ENCODE results near the gene HCN3. TPM values are rescaled to one million over a fixed set of nuclear protein-coding genes. Genes with fewer than 3 reads are reported as not detected.

The HCN3 gene
- total and polyA plus RNA-seq, 2 of the 8 experiments (the other 6 are each of a cell fraction or from before 2014, with no cell fraction given) = 6.4 to 7.3 TPM

DNA sequence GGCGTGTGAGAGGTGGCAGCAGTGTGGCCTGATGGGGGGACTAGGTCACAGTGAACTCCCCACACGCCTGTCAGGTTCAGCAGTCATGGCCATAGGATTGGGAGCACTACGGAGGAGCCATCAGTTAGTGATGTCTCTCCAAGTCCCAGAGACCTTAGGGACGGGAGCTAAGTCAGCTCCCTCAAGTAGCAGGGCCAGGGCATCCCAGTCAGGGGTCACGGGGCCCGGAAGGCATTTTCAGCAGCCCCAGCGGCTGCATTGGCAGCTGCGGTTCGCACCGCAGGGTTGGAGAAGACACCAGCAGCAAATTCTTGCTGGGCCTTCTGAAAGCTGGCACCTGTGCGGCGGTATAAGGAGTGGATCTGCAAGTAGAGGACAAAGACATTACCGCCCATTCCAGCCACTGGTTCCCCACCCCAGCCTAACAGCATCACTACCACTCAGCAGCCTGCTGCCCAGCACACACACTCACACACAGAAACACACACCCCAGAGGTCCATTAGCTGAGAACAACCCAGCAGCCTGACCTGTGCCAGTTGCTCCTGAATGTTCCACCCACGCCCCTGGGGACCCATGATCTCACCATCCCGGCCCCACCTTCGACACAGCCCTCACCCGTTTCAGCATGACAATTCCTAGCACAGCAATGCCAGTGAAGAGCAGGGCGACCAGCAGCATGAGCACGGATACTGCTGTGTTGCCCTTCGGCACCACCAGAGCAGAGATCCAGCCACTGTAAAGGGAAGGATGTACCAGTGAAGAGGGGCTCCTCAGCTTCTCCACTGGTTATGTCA is 21.0 kb upstream of the HCN3 start:
- H2AFZ ChIP-seq (ENCODE audit: low read length) = no peak overlapping the region
- no peak overlapping the region for H3K56ac ChIP-seq (replicated peaks; ENCODE audit: insufficient read length, low read depth, low read length)
- CTCF ChIA-PET (ENCODE audit: partially characterized antibody) = interaction anchor here (0.8 to 15.2 kb wide), 7 partner anchors 9 to 66 kb away, joined by 3 to 227 read pairs (median 5); partner anchors contain the start of genes CLK2, FDPS and RUSC1
- peaks cover 12% of the 10 kb centered on the region; the same call in 1 of the 2 replicates for H3K23me2 ChIP-seq (ENCODE audit: low read depth, low read length)
- H3K14ac ChIP-seq (ENCODE audit: insufficient read length) = no peak overlapping the region
- H2BK120ac ChIP-seq (replicated peaks; ENCODE audit: low read depth, low read length) = no peak overlapping the region
- peak in 1 of 2 experiments; percentile 48 for DNase-seq (ENCODE audit: low read depth in 1 of 2, low spot score in 2 of 2)
- no peak overlapping the region for H3K27ac ChIP-seq (ENCODE audit: low read depth, low read length)
- H4K5ac ChIP-seq (ENCODE audit: insufficient read length, low read depth, low read length) = no peak overlapping the region
- no peak overlapping the region; the same call in 1 of the 2 replicates for H2BK15ac ChIP-seq (ENCODE audit: low read length)
- no peak overlapping the region for H2AK5ac ChIP-seq (ENCODE audit: low read depth, low read length)
- no peaks in the 10 kb centered on the region for H3K27me3 ChIP-seq (replicated peaks in 1 of 4; ENCODE audit: control insufficient read depth in 3 of 4, extremely low read depth in 1 of 4, insufficient read depth in 3 of 4, low read length in 3 of 4)
- no peak overlapping the region; a peak in 1 of 7 replicates for H3K9ac ChIP-seq (replicated peaks in 1 of 4; ENCODE audit: extremely low read depth in 1 of 4, low read depth in 3 of 4, low read length in 3 of 4)
- POLR2A ChIA-PET (ENCODE audit: partially characterized antibody) = interaction anchor here (0.5 to 3.0 kb wide), 13 partner anchors 9 to 1421 kb away, joined by 3 to 19 read pairs (median 6); partner anchors contain the start of genes CLK2, HCN3, MTX1 and RUSC1
- no peak for FAIRE-seq
- H3K4me2 ChIP-seq (ENCODE audit: insufficient read depth in 1 of 2, low read depth in 2 of 2, low read length in 2 of 2) = peak overlapping the region; percentile 79 to 88
- H3K18ac ChIP-seq (ENCODE audit: extremely low read depth, low read length) = no peak overlapping the region
- no peak overlapping the region for H2BK20ac ChIP-seq (ENCODE audit: low read length)
- H3K79me2 ChIP-seq (ENCODE audit: control insufficient read depth in 1 of 2, insufficient read depth in 2 of 2, low read length in 2 of 2) = peaks cover 0 to 14% of the 10 kb centered on the region in 2 experiments; a peak in 1 of 4 replicates
- peaks cover 3% of the 10 kb centered on the region; the same call in 1 of the 2 replicates for H3K79me1 ChIP-seq (ENCODE audit: low read depth, low read length)
- no peaks in the 10 kb centered on the region for H3K9me3 ChIP-seq (ENCODE audit: insufficient read depth in 2 of 2, low read depth in 1 of 2, low read length in 1 of 2)
- H3K4me1 ChIP-seq (replicated peaks in 1 of 4; ENCODE audit: control insufficient read depth in 3 of 4, insufficient read depth in 4 of 4, low read length in 3 of 4) = peaks cover 5 to 24% (median 17%) of the 10 kb centered on the region in 4 experiments
- H3K4me3 ChIP-seq (ENCODE audit: extremely low read depth in 1 of 4, insufficient read depth in 2 of 4, low read depth in 3 of 4, low read length in 4 of 4) = peak overlapping the region; percentile 57 to 91 (median 76); a peak in 6 of 8 replicates
- H3K4ac ChIP-seq (replicated peaks; ENCODE audit: insufficient read length, low read depth, low read length) = peak overlapping the region; percentile 51
- H3K23ac ChIP-seq (ENCODE audit: insufficient read length) = no peak overlapping the region
- 0 out of 2 replicates have a peak overlapping the region, but pooled peaks have one; percentile 27 for H2BK12ac ChIP-seq (ENCODE audit: low read depth, low read length)
- peaks cover 0 to 4% of the 10 kb centered on the region in 2 experiments for H4K20me1 ChIP-seq (replicated peaks in 1 of 2; ENCODE audit: control insufficient read depth in 1 of 2, insufficient read depth in 2 of 2, low read length in 2 of 2)
- H2BK5ac ChIP-seq (ENCODE audit: low read depth, low read length) = no peak overlapping the region; the same call in 1 of the 2 replicates
- peaks cover 0 to 6% (median 2%) of the 10 kb centered on the region in 4 experiments; a peak in 2 of 8 replicates for H3K36me3 ChIP-seq (ENCODE audit: control insufficient read depth in 2 of 4, insufficient read depth in 4 of 4, low read length in 3 of 4)
- no peak overlapping the region; the same call in 1 of the 2 replicates for H4K8ac ChIP-seq (ENCODE audit: extremely low read depth, insufficient read depth, low read length)
- 84% methylated on average over 20 of the region's 20 CpGs; no CpG with 5 or more reads in 1 of the 2 experiments for WGBS, 2 experiments (ENCODE audit: extremely low coverage in 1 of 2, insufficient coverage in 1 of 2, insufficient read length in 1 of 2, insufficient replicate concordance in 2 of 2, low coverage in 1 of 2, low lambda C conversion rate in 2 of 2, missing lambda C conversion rate in 1 of 2)
- no peak for TF ChIP-seq TBP (IDR thresholded peaks at IDR 0.05; ENCODE audit: low read depth, low read length)
- no peak for TF ChIP-seq BACH1 (IDR thresholded peaks at IDR 0.05; ENCODE audit: low read length)
- 0 out of 2 replicates have a peak, but pooled peaks have one; percentile 7 for TF ChIP-seq PHF8 (conservative IDR thresholded peaks at IDR 0.05; ENCODE audit: low read depth, low read length)
- TF ChIP-seq POLR2AphosphoS5 (IDR thresholded peaks at IDR 0.05; ENCODE audit: low read depth, low read length) = no peak
- no peak for TF ChIP-seq CEBPB (IDR thresholded peaks at IDR 0.05; ENCODE audit: low read depth, low read length)
- H4K91ac ChIP-seq (replicated peaks; ENCODE audit: insufficient read length, low read length) = peak overlapping the region; percentile 41

Measured in H1 (cell line).